Karpas-422 (cell line): Measurements from ENCODE around the gene OR2L3. TPM values are rescaled to one million over a fixed set of nuclear protein-coding genes. Genes with fewer than 3 reads are reported as not detected.

Experiments
- DNase-seq: peaks from one replicate; pipeline ENCODE4 v3.0.0-alpha.2; 2015
- H2AFZ ChIP-seq: fragments of 200-600 bp; sonication (generic); 2 replicates; pipeline ENCODE4 v1.6.1; 2014; ENCODE audit warnings: antibody characterized with exemption, low read length, mixed read lengths
- H3K27ac ChIP-seq: fragments of 200-600 bp; sonication (generic); 2 replicates; pipeline ENCODE4 v1.5.1; 2014; ENCODE audit warnings: mild to moderate bottlenecking, low read length, moderate library complexity
- H3K27me3 ChIP-seq: fragments of 200-600 bp; sonication (generic); 2 replicates; pipeline ENCODE4 v1.6.1; 2014; ENCODE audit warnings: low read length, mixed read lengths
- H3K36me3 ChIP-seq: fragments of 200-600 bp; sonication (generic); 2 replicates; pipeline ENCODE4 v1.6.1; 2014; ENCODE audit warnings: low read length, mixed read lengths; ENCODE audit not compliant: insufficient read depth
- H3K4me1 ChIP-seq: fragments of 200-600 bp; sonication (generic); 2 replicates; pipeline ENCODE4 v1.6.1; 2014; ENCODE audit warnings: mild to moderate bottlenecking, low read length, mixed read lengths
- H3K4me2 ChIP-seq: fragments of 200-600 bp; sonication (generic); 2 replicates; pipeline ENCODE4 v1.6.1; 2014; ENCODE audit warnings: low read length, low read depth, mild to moderate bottlenecking; ENCODE audit not compliant: poor library complexity, severe bottlenecking
- H3K4me3 ChIP-seq: fragments of 200-600 bp; sonication (generic); 2 replicates; pipeline ENCODE4 v1.5.1; 2014; ENCODE audit warnings: mild to moderate bottlenecking, antibody characterized with exemption, low read length, mixed read lengths
- H3K79me2 ChIP-seq: fragments of 200-600 bp; sonication (generic); 2 replicates; pipeline ENCODE4 v1.6.1; 2014; ENCODE audit warnings: mild to moderate bottlenecking, low read length, mixed read lengths
- H3K9ac ChIP-seq: fragments of 200-600 bp; sonication (generic); 2 replicates; pipeline ENCODE4 v1.6.0; 2014; ENCODE audit warnings: low read length
- H3K9me2 ChIP-seq: fragments of 200-600 bp; sonication (generic), shearing (Covaris generic); replicated peaks from 2 replicates; pipeline ENCODE4 v1.6.0; 2014; ENCODE audit warnings: mild to moderate bottlenecking, low read length, moderate library complexity; ENCODE audit not compliant: insufficient read depth
- H3K9me3 ChIP-seq: fragments of 300-700, 200-600 bp; sonication (generic); 2 replicates; pipeline ENCODE4 v1.6.1; 2014; ENCODE audit warnings: low read length, mixed read lengths
- H4K20me1 ChIP-seq: fragments of 200-600 bp; sonication (generic); 2 replicates; pipeline ENCODE4 v1.6.1; 2014; ENCODE audit warnings: mild to moderate bottlenecking, antibody characterized with exemption, low read length, low read depth; ENCODE audit not compliant: insufficient read depth
- total RNA-seq: library from RNA; depleted of rRNA; stranded (reverse); fragments of >200 nt; shearing (Covaris generic); gene quantifications from 2 replicates; pipeline ENCODE4 v1.2.3, GENCODE V29; 2014; ENCODE audit warnings: low replicate concordance; rRNA removed

OR2L3 gene
- not detected in 2 replicates for total RNA-seq

DNA sequence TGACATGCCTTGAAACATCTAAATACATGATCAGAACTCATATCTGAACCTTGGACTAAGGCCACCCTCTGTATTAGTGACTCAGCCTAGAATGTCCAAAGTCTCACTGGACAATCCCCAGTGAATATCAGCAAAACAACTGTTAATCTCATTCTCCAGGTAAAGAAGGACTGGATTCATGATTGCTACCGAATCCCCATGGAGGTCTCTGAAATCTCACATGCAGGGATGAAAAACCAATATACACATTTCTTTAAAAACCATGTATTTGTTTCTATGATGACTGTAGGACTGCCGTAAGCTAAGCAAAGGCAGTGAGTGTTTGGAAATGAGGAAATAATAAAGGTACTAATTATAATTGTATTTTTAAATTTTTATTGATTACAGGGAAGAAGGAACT lies at the start of gene OR2L3:
OR2L3 (plus strand) TSS at position 301 of the 400 bp plus-strand sequence. CDS start 13,846 bp downstream, outside the sequence.
- no peak within 1 kb of the TSS for H3K4me2 ChIP-seq
- H4K20me1 ChIP-seq: no peaks in the 10 kb centered on the region
- H2AFZ ChIP-seq: no peak within 1 kb of the TSS
- no peaks in the 10 kb centered on the region for H3K27me3 ChIP-seq
- H3K9me3 ChIP-seq: no peaks in the 10 kb centered on the region; the same call in 1 of the 2 replicates
- H3K9me2 ChIP-seq: no peaks in the 10 kb centered on the region
- no peak within 1 kb of the TSS for H3K9ac ChIP-seq
- H3K4me3 ChIP-seq: no peak within 1 kb of the TSS
- DNase-seq: no peak
- H3K27ac ChIP-seq: no peak within 1 kb of the TSS
- no peaks in the 10 kb centered on the region for H3K36me3 ChIP-seq
- H3K79me2 ChIP-seq: no peaks in the 10 kb centered on the region
- H3K4me1 ChIP-seq: no peaks in the 10 kb centered on the region

DNA sequence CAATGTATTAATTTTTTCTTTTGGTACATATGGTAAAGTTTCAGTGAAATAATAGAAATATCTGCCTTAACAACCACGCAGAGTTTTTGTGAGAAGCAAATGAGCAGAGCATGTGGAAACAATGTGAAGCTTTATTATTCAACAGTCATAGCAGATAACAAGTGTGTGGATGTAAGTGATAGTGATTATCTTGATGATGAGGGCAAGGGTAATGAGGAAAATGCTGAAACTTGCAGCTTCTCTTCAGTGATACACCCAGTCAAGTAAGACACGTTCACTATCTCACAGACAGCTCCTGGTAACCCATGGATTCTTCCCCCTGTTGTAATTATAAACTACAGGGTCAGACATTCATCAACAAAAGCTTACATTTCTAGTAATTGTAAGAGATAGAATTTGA lies 47.8 kb upstream of the OR2L3 start:
- Histone ChIP-seq H3K9me3 (peaks cover 11% of the 10 kb centered on the region), H3K79me2 (no peaks in the 10 kb centered on the region), H2AFZ (no peak overlapping the region), H3K27ac (no peak overlapping the region), H3K27me3 (no peaks in the 10 kb centered on the region), H3K4me2 (no peak overlapping the region), H4K20me1 (no peaks in the 10 kb centered on the region), H3K36me3 (no peaks in the 10 kb centered on the region), H3K4me3 (no peak overlapping the region), H3K4me1 (no peaks in the 10 kb centered on the region), H3K9me2 (no peaks in the 10 kb centered on the region), H3K9ac (no peak overlapping the region)
- no peak for DNase-seq

GRCh38 chr1:248000169-248000568 lies 46.5 kb upstream of the OR2L3 start:
- Histone ChIP-seq H3K27ac (no peak overlapping the region), H4K20me1 (no peaks in the 10 kb centered on the region), H3K36me3 (no peaks in the 10 kb centered on the region), H3K9ac (no peak overlapping the region), H3K79me2 (no peaks in the 10 kb centered on the region), H3K4me3 (no peak overlapping the region), H3K9me2 (no peaks in the 10 kb centered on the region), H3K4me1 (no peaks in the 10 kb centered on the region), H2AFZ (no peak overlapping the region), H3K27me3 (no peaks in the 10 kb centered on the region), H3K4me2 (no peak overlapping the region), H3K9me3 (peaks cover 9% of the 10 kb centered on the region)
- no peak for DNase-seq

DNA sequence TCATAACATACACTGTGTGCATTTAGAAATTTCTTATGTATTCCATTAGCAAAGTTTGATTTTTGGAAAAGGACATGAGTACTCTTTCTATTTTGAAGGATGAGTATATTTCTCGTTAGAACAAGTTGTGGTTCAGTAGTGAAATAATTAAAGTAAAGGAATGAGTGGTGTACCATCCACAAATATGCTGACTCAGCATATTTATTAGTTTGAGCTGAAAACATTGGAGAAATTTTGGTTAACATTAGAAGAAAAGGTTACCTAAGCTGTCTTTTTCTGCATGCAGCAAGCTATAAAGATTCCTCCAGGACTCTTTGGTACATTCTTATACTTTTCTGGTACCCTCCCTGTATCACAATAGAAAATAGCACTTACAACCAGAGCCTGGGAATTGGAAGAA lies 38.9 kb upstream of the OR2L3 start:
- H3K4me3 ChIP-seq: no peak overlapping the region
- no peak overlapping the region for H3K9ac ChIP-seq
- no peaks in the 10 kb centered on the region for H3K36me3 ChIP-seq
- H3K4me2 ChIP-seq: no peak overlapping the region
- no peaks in the 10 kb centered on the region for H3K79me2 ChIP-seq
- no peaks in the 10 kb centered on the region for H3K27me3 ChIP-seq
- peaks cover 23% of the 10 kb centered on the region for H3K9me3 ChIP-seq
- H3K27ac ChIP-seq: no peak overlapping the region
- no peaks in the 10 kb centered on the region for H4K20me1 ChIP-seq
- DNase-seq: no peak
- H3K9me2 ChIP-seq: no peaks in the 10 kb centered on the region
- H3K4me1 ChIP-seq: no peaks in the 10 kb centered on the region
- H2AFZ ChIP-seq: no peak overlapping the region

- no peaks in the 10 kb centered on the region for H3K79me2 ChIP-seq
- H2AFZ ChIP-seq: no peak overlapping the region
- no peak overlapping the region for H3K4me2 ChIP-seq
- no peaks in the 10 kb centered on the region for H3K4me1 ChIP-seq
- no peaks in the 10 kb centered on the region for H3K9me2 ChIP-seq
- H3K36me3 ChIP-seq: no peaks in the 10 kb centered on the region
- H4K20me1 ChIP-seq: no peaks in the 10 kb centered on the region
- DNase-seq: no peak
- H3K9ac ChIP-seq: no peak overlapping the region
- no peak overlapping the region for H3K4me3 ChIP-seq
- no peak overlapping the region for H3K27ac ChIP-seq
- H3K27me3 ChIP-seq: no peaks in the 10 kb centered on the region
- peaks cover 26% of the 10 kb centered on the region for H3K9me3 ChIP-seq
Measured at GRCh38 chr1:248009681-248010080, 37.0 kb upstream of the OR2L3 start.

- H3K4me3 ChIP-seq: no peak within 1 kb of the TSS
- H3K9me3 ChIP-seq: peaks cover 13% of the 10 kb centered on the region
- no peaks in the 10 kb centered on the region for H3K79me2 ChIP-seq
- no peak within 1 kb of the TSS for H3K9ac ChIP-seq
- no peak within 1 kb of the TSS for H3K27ac ChIP-seq
- no peaks in the 10 kb centered on the region for H3K4me1 ChIP-seq
- no peak within 1 kb of the TSS for H3K4me2 ChIP-seq
- no peaks in the 10 kb centered on the region for H3K36me3 ChIP-seq
- no peaks in the 10 kb centered on the region for H4K20me1 ChIP-seq
- H2AFZ ChIP-seq: no peak within 1 kb of the TSS
- no peaks in the 10 kb centered on the region for H3K9me2 ChIP-seq
- DNase-seq: no peak
- H3K27me3 ChIP-seq: no peaks in the 10 kb centered on the region
Measured at GRCh38 chr1:248013229-248013710, 33.4 kb upstream of the OR2L3 start, which contains the start of gene OR2L5. TSS of gene OR2L5 (plus strand) at chr1:248013660. CDS start at chr1:248021948, 8,288 bp downstream.

- Histone ChIP-seq H3K9me2 (no peaks in the 10 kb centered on the region), H3K4me1 (no peaks in the 10 kb centered on the region), H3K27me3 (no peaks in the 10 kb centered on the region), H3K4me2 (no peak overlapping the region), H2AFZ (no peak overlapping the region), H4K20me1 (no peaks in the 10 kb centered on the region), H3K4me3 (no peak overlapping the region), H3K79me2 (no peaks in the 10 kb centered on the region), H3K36me3 (no peaks in the 10 kb centered on the region), H3K9ac (no peak overlapping the region), H3K27ac (no peak overlapping the region), H3K9me3 (peaks cover 6% of the 10 kb centered on the region; the same call in 1 of the 2 replicates)
- DNase-seq: no peak
Measured at GRCh38 chr1:248015803-248016202, 30.8 kb upstream of the OR2L3 start.

- Histone ChIP-seq H3K27ac (no peak within 1 kb of the TSS), H4K20me1 (no peaks in the 10 kb centered on the region), H2AFZ (no peak within 1 kb of the TSS), H3K36me3 (no peaks in the 10 kb centered on the region), H3K9me2 (no peaks in the 10 kb centered on the region), H3K4me1 (no peaks in the 10 kb centered on the region), H3K79me2 (no peaks in the 10 kb centered on the region), H3K27me3 (no peaks in the 10 kb centered on the region), H3K4me2 (no peak within 1 kb of the TSS), H3K4me3 (no peak within 1 kb of the TSS), H3K9ac (no peak within 1 kb of the TSS), H3K9me3 (peaks cover 8% of the 10 kb centered on the region)
- DNase-seq: no peak
Measured at GRCh38 chr1:248029770-248030169, 16.9 kb upstream of the OR2L3 start, which contains the start of gene OR2L2. TSS of gene OR2L2 (plus strand) at chr1:248030070. CDS start at chr1:248038268, 8,198 bp downstream.
